HCT116 (cell line): ENCODE results near the gene ANP32B. TPM values are rescaled to one million over a fixed set of nuclear protein-coding genes. Genes with fewer than 3 reads are reported as not detected.
"Not testable (repeated sequence)": the region's sequence is repeated elsewhere in the genome, so short reads cannot be mapped to it uniquely, and the experiment has no call there.

Experiments
- ATAC-seq: fragments of 200-7000 bp; cut with Tn5 transposase; 2 replicates; pipeline ENCODE4 v1.9.1; 2020; ENCODE audit warnings: mild to moderate bottlenecking, moderate library complexity
- BruUV-seq: library from RNA; stranded (reverse); fragments of 400-500 nt; replicated peaks from 2 replicates; lab custom pipeline; 2021; lab: Mats Ljungman, UMichigan
- CTCF ChIA-PET: fragments of 300-600 bp; sonication (Branson Sonifier 250); formaldehyde crosslinking; loops from one replicate; lab custom pipeline; 2021; ENCODE audit warnings: antibody characterized with exemption; lab: Charles Lee
- POLR2A ChIA-PET: fragments of 300-600, 350-600 bp; sonication (Branson Sonifier 250); formaldehyde crosslinking; loops from one replicate; lab custom pipeline; 2021; ENCODE audit warnings: antibody characterized with exemption; lab: Charles Lee
- RAD21 ChIA-PET, 2 experiments: fragments of 300-600 bp; sonication (Branson Sonifier 250); formaldehyde crosslinking; loops; one replicate each; lab custom pipeline; 2023; ENCODE audit warnings: low total read pairs in 2 of 2; ENCODE audit not compliant: uncharacterized antibody in 2 of 2, unreplicated experiment in 2 of 2, low non-redundant PET in 1 of 2; lab: Charles Lee
- DNase-seq: peaks from one replicate; pipeline ENCODE4 v3.0.0-alpha.2; 2010; ENCODE audit warnings: low read depth, low spot score
- H2AFZ ChIP-seq: fragments of 200-600 bp; shearing (Covaris generic), sonication (generic); 2 replicates; pipeline ENCODE4 v1.6.1; 2017; ENCODE audit warnings: low read depth, mixed run types, mixed read lengths, antibody characterized with exemption, low read length; ENCODE audit not compliant: poor library complexity, severe bottlenecking
- H3K27ac ChIP-seq: 2 replicates; pipeline ENCODE4 v1.5.1; 2012; ENCODE audit warnings: low read depth, low read length
- H3K27me3 ChIP-seq: fragments of 200-600 bp; sonication (generic); 2 replicates; pipeline ENCODE4 v1.6.1; 2016; ENCODE audit warnings: mixed run types, low read length, mixed read lengths; ENCODE audit not compliant: insufficient read depth
- H3K36me3 ChIP-seq, 2 experiments: fragments of 200-500 bp in 1 of 2; fragments of 200-600 bp in 1 of 2; sonication (Bioruptor generic) in 1 of 2; sonication (generic) in 1 of 2; 2 replicates each; pipeline versions ENCODE4 v1.5.1 to v1.6.1; 2014 to 2016; ENCODE audit warnings: low read length in 2 of 2, inconsistent platforms in 1 of 2, mixed read lengths in 1 of 2, mixed run types in 1 of 2; ENCODE audit not compliant: insufficient read depth in 2 of 2, control insufficient read depth in 1 of 2
- H3K4me1 ChIP-seq, 2 experiments: fragments of 200-600 bp in 1 of 2; sonication (generic) in 1 of 2; 2 replicates each; pipeline versions ENCODE4 v1.5.1 to v1.6.1; 2012 to 2017; ENCODE audit warnings: low read length in 2 of 2, inconsistent platforms in 1 of 2, mild to moderate bottlenecking in 1 of 2, mixed read lengths in 1 of 2, mixed run types in 1 of 2, moderate library complexity in 1 of 2; ENCODE audit not compliant: insufficient read depth in 2 of 2, control insufficient read depth in 1 of 2
- H3K4me2 ChIP-seq: fragments of 200-600 bp; sonication (generic); 2 replicates; pipeline ENCODE4 v1.6.1; 2017; ENCODE audit warnings: mixed run types, low read length, mixed read lengths
- H3K4me3 ChIP-seq, 2 experiments: fragments of 200-600 bp in 1 of 2; sonication (generic) in 1 of 2; replicated peaks in 1 of 2; 2 replicates each; pipeline ENCODE4 v1.5.1; 2011 to 2016; ENCODE audit warnings: low read length in 2 of 2, control low read depth in 1 of 2, low read depth in 1 of 2, mild to moderate bottlenecking in 1 of 2, mixed read lengths in 1 of 2, mixed run types in 1 of 2
- H3K79me2 ChIP-seq: fragments of 200-600 bp; sonication (generic); 2 replicates; pipeline ENCODE4 v1.6.1; 2017; ENCODE audit warnings: mild to moderate bottlenecking, mixed run types, low read length, moderate library complexity, mixed read lengths; ENCODE audit not compliant: insufficient read depth
- H3K9ac ChIP-seq: fragments of 200-600 bp; sonication (generic); 2 replicates; pipeline ENCODE4 v1.6.1; 2016; ENCODE audit warnings: low read length, mixed read lengths
- H3K9me2 ChIP-seq: fragments of 200-600 bp; sonication (generic), shearing (Covaris generic); 2 replicates; pipeline ENCODE4 v1.6.1; 2017; ENCODE audit warnings: mixed run types, mild to moderate bottlenecking, moderate library complexity; ENCODE audit not compliant: insufficient read depth
- H3K9me3 ChIP-seq, 2 experiments: fragments of 200-500 bp in 1 of 2; fragments of 200-600 bp in 1 of 2; sonication (Bioruptor generic) in 1 of 2; sonication (generic) in 1 of 2; 2 replicates each; pipeline ENCODE4 v1.6.1; 2014 to 2017; ENCODE audit warnings: low read length in 2 of 2, mixed read lengths in 2 of 2, inconsistent platforms in 1 of 2, low read depth in 1 of 2, mild to moderate bottlenecking in 1 of 2, mixed run types in 1 of 2, moderate library complexity in 1 of 2; ENCODE audit not compliant: control insufficient read depth in 1 of 2, insufficient read depth in 1 of 2
- H4K20me1 ChIP-seq: fragments of 200-600 bp; sonication (generic), shearing (Covaris generic); 2 replicates; pipeline ENCODE4 v1.6.1; 2017; ENCODE audit warnings: mixed run types, mild to moderate bottlenecking, moderate library complexity; ENCODE audit not compliant: insufficient read depth
- ATF3 ChIP-seq: IDR thresholded peaks from 2 replicates; pipeline ENCODE4 v1.6.1; 2012
- CBX3 ChIP-seq: IDR thresholded peaks from 2 replicates; pipeline ENCODE4 v1.6.1; 2012; ENCODE audit warnings: low read depth
- EGR1 ChIP-seq: IDR thresholded peaks from 2 replicates; pipeline ENCODE4 v1.6.1; 2012; ENCODE audit warnings: low read depth
- EZH2phosphoT487 ChIP-seq: fragments of 200-600 bp; IDR thresholded peaks from 2 replicates; pipeline ENCODE4 v1.6.1; 2018; ENCODE audit warnings: antibody characterized with exemption, borderline replicate concordance
- FOSL1 ChIP-seq: IDR thresholded peaks from 2 replicates; pipeline ENCODE4 v1.6.1; 2012; ENCODE audit warnings: low read depth
- MAX ChIP-seq: IDR thresholded peaks from 2 replicates; pipeline ENCODE4 v1.6.1; 2012
- POLR2AphosphoS5 ChIP-seq: IDR thresholded peaks from 2 replicates; pipeline ENCODE4 v1.6.1; 2011; ENCODE audit warnings: mild to moderate bottlenecking, low read depth, low read length, moderate library complexity
- RAD21 ChIP-seq: IDR thresholded peaks from 2 replicates; pipeline ENCODE4 v1.6.1; 2012; ENCODE audit warnings: low read depth, mild to moderate bottlenecking
- REST ChIP-seq: IDR thresholded peaks from 2 replicates; pipeline ENCODE4 v1.6.1; 2012; ENCODE audit warnings: low read depth
- SIN3A ChIP-seq: IDR thresholded peaks from 2 replicates; pipeline ENCODE4 v1.6.1; 2012; ENCODE audit warnings: low read depth
- ZFX ChIP-seq: fragments of 450-650 bp; IDR thresholded peaks from 2 replicates; pipeline ENCODE4 v1.6.1; 2017
- intact Hi-C: fragments of 100-400 bp; cut with micrococcal nuclease; formaldehyde crosslinking; loops from 2 replicates; pipeline ENCODE4 v1.10.0; 2022
- total RNA-seq: library from RNA; stranded (reverse); gene quantifications from one replicate; pipeline ENCODE4 v1.2.1, GENCODE V29; 2021; ENCODE audit not compliant: unreplicated experiment

ANP32B gene
- total RNA-seq, 1 experiment from 2014 or later: 206 TPM

GRCh38 chr9:97994703-97995102 is 11.6 kb downstream of the ANP32B start:
- ATAC-seq: no peak
- TF ChIP-seq POLR2AphosphoS5 (no peak), RAD21 (no peak), ZFX (no peak), REST (no peak), CBX3 (no peak), EGR1 (no peak), FOSL1 (no peak), EZH2phosphoT487 (no peak), SIN3A (no peak), MAX (no peak), ATF3 (no peak)
- H3K4me1 ChIP-seq: peaks cover 8 to 10% of the 10 kb centered on the region in 2 experiments
- peaks cover 52% of the 10 kb centered on the region; the same call in 1 of the 2 replicates for H4K20me1 ChIP-seq
- H3K4me3 ChIP-seq: no peak overlapping the region
- DNase-seq: no peak
- H3K27me3 ChIP-seq: no peaks in the 10 kb centered on the region
- ChIA-PET RAD21 (no interaction called here), POLR2A (no interaction called here), CTCF (no interaction called here)
- no peaks in the 10 kb centered on the region for H3K9me3 ChIP-seq
- no peak overlapping the region for H2AFZ ChIP-seq
- intact Hi-C loops: no loop called here
- peaks cover 98% of the 10 kb centered on the region for H3K79me2 ChIP-seq
- H3K27ac ChIP-seq: no peak overlapping the region
- H3K9ac ChIP-seq: no peak overlapping the region
- H3K36me3 ChIP-seq: peaks cover 22 to 49% of the 10 kb centered on the region in 2 experiments
- no TSS peak for BruUV-seq
- H3K9me2 ChIP-seq: no peaks in the 10 kb centered on the region
- no peak overlapping the region for H3K4me2 ChIP-seq

- H3K9me2 ChIP-seq, H3K4me1 ChIP-seq, H3K27ac ChIP-seq, CTCF ChIA-PET, BruUV-seq, ATAC-seq, intact Hi-C loops, H3K9me3 ChIP-seq, H2AFZ ChIP-seq, DNase-seq, H3K4me2 ChIP-seq, RAD21 ChIA-PET, POLR2A ChIA-PET, H3K4me3 ChIP-seq, H3K27me3 ChIP-seq, H3K9ac ChIP-seq: not testable (repeated sequence)
- H3K79me2 ChIP-seq: peaks cover 97% of the 10 kb centered on the region
- peaks cover 47% of the 10 kb centered on the region; the same call in 1 of the 2 replicates for H4K20me1 ChIP-seq
- peaks cover 24 to 58% of the 10 kb centered on the region in 2 experiments for H3K36me3 ChIP-seq
Observed at GRCh38 chr9:97996676-97997075, 13.5 kb downstream of the ANP32B start.
